Astrocyte (in vitro differentiated cells and primary cell): ENCODE measurements around the gene MAP2. TPM values are rescaled to one million over a fixed set of nuclear protein-coding genes. Genes with fewer than 3 reads are reported as not detected.

Source experiments
- DNase-seq: peaks from one replicate; pipeline ENCODE4 v3.0.0-alpha.2; 2010; ENCODE audit warnings: low read depth
- FAIRE-seq: peaks from 2 replicates; lab custom pipeline; 2011; peaks lifted over from hg19 to GRCh38; lab: Jason Lieb, UNC
- H2AFZ ChIP-seq: 2 replicates; pipeline ENCODE4 v1.6.0; 2012; ENCODE audit warnings: low read depth, low read length, inconsistent platforms
- H3K27ac ChIP-seq: 2 replicates; pipeline ENCODE4 v1.5.1; 2011; ENCODE audit warnings: low read depth, low read length, inconsistent platforms
- H3K27me3 ChIP-seq: 2 replicates; pipeline ENCODE4 v1.6.0; 2011; ENCODE audit warnings: low read length, inconsistent platforms; ENCODE audit not compliant: insufficient read depth
- H3K36me3 ChIP-seq: 2 replicates; pipeline ENCODE4 v1.5.1; 2011; ENCODE audit warnings: low read length, inconsistent platforms; ENCODE audit not compliant: insufficient read depth
- H3K4me1 ChIP-seq: 2 replicates; pipeline ENCODE4 v1.5.1; 2011; ENCODE audit warnings: low read length, inconsistent platforms; ENCODE audit not compliant: insufficient read depth
- H3K4me2 ChIP-seq: 2 replicates; pipeline ENCODE4 v1.6.0; 2012; ENCODE audit warnings: low read length, inconsistent platforms
- H3K4me3 ChIP-seq: 2 replicates; pipeline ENCODE4 v1.5.1; 2011; ENCODE audit warnings: low read depth, mild to moderate bottlenecking, low read length, inconsistent platforms; ENCODE audit not compliant: insufficient read depth
- H3K79me2 ChIP-seq: 2 replicates; pipeline ENCODE4 v1.6.0; 2012; ENCODE audit warnings: mild to moderate bottlenecking, low read length, inconsistent platforms; ENCODE audit not compliant: insufficient read depth
- H3K9ac ChIP-seq: 2 replicates; pipeline ENCODE4 v1.6.0; 2012; ENCODE audit warnings: mild to moderate bottlenecking, low read length, inconsistent platforms
- H3K9me3 ChIP-seq: 2 replicates; pipeline ENCODE4 v1.5.1; 2012; ENCODE audit warnings: low read depth, mild to moderate bottlenecking, low read length, inconsistent platforms; ENCODE audit not compliant: insufficient read depth
- H4K20me1 ChIP-seq: 2 replicates; pipeline ENCODE4 v1.6.0; 2012; ENCODE audit warnings: low read length, inconsistent platforms; ENCODE audit not compliant: insufficient read depth
- H3K27ac Mint-ChIP-seq: one replicate; pipeline ENCODE4 v1.8.0; 2021; ENCODE audit warnings: mild to moderate bottlenecking, mixed read lengths; ENCODE audit not compliant: unreplicated experiment
- H3K27me3 Mint-ChIP-seq: one replicate; pipeline ENCODE4 v1.8.0; 2021; ENCODE audit warnings: low read depth, mixed read lengths; ENCODE audit not compliant: unreplicated experiment
- H3K36me3 Mint-ChIP-seq: one replicate; pipeline ENCODE4 v1.8.0; 2021; ENCODE audit warnings: low read depth, mixed read lengths; ENCODE audit not compliant: unreplicated experiment
- H3K4me1 Mint-ChIP-seq: one replicate; pipeline ENCODE4 v1.8.0; 2021; ENCODE audit warnings: low read depth, mixed read lengths; ENCODE audit not compliant: unreplicated experiment
- H3K4me3 Mint-ChIP-seq: one replicate; pipeline ENCODE4 v1.8.0; 2021; ENCODE audit warnings: mild to moderate bottlenecking, moderate library complexity, mixed read lengths; ENCODE audit not compliant: unreplicated experiment
- H3K9me3 Mint-ChIP-seq: one replicate; pipeline ENCODE4 v1.8.0; 2021; ENCODE audit warnings: mild to moderate bottlenecking, mixed read lengths; ENCODE audit not compliant: unreplicated experiment
- EZH2 ChIP-seq: IDR thresholded peaks from 2 replicates; pipeline ENCODE4 v1.6.1; 2012; ENCODE audit warnings: mild to moderate bottlenecking, low read length, inconsistent platforms; ENCODE audit not compliant: insufficient read depth
- total RNA-seq: library from RNA; stranded (reverse); gene quantifications from 2 replicates; pipeline ENCODE4 v1.2.1, GENCODE V29; 2021
- TF ChIP-seq, protein P1 (sequence below): IDR thresholded peaks from 2 replicates; pipeline ENCODE4 v1.5.1; 2011; ENCODE audit warnings: low read depth, mild to moderate bottlenecking, inconsistent platforms, low read length, moderate library complexity; ENCODE audit not compliant: insufficient read depth

The MAP2 gene
- total RNA-seq, 1 donor from 2014 or later = 15.9 TPM

DNA sequence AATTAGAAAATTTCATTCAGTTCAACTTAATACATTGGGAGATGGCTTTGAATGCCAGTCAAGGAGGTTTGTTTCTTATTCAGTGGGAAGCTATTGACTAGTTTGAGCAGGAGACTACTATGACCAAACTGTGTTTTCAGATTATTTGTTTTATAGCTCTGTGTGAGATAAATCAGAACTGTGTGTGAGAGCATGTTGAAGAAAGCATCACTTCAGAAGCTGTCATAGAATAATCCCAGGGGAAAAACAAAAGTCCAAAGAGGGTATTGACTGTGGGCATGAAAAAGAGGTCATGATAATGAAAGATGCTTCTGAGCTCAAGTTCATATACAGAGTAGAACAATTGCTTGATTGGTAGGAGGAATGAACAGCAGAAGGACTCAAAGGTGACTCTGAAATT, 160.6 kb downstream of the MAP2 start:
- H4K20me1 ChIP-seq = no peaks in the 10 kb centered on the region
- H2AFZ ChIP-seq = no peak overlapping the region
- H3K9ac ChIP-seq = no peak overlapping the region
- Mint-ChIP-seq H3K4me1 (peaks cover 7% of the 10 kb centered on the region), H3K27me3 (no peaks in the 10 kb centered on the region), H3K27ac (no peak overlapping the region), H3K4me3 (no peak overlapping the region), H3K9me3 (no peaks in the 10 kb centered on the region), H3K36me3 (no peaks in the 10 kb centered on the region)
- no peaks in the 10 kb centered on the region for H3K9me3 ChIP-seq
- no peak overlapping the region for H3K4me2 ChIP-seq
- FAIRE-seq (no peak), DNase-seq (no peak)
- H3K27me3 ChIP-seq = no peaks in the 10 kb centered on the region
- H3K36me3 ChIP-seq = no peaks in the 10 kb centered on the region
- H3K4me3 ChIP-seq = no peak overlapping the region
- no peak overlapping the region for H3K27ac ChIP-seq
- TF ChIP-seq EZH2 = no peak
- TF ChIP-seq, protein P1, sequence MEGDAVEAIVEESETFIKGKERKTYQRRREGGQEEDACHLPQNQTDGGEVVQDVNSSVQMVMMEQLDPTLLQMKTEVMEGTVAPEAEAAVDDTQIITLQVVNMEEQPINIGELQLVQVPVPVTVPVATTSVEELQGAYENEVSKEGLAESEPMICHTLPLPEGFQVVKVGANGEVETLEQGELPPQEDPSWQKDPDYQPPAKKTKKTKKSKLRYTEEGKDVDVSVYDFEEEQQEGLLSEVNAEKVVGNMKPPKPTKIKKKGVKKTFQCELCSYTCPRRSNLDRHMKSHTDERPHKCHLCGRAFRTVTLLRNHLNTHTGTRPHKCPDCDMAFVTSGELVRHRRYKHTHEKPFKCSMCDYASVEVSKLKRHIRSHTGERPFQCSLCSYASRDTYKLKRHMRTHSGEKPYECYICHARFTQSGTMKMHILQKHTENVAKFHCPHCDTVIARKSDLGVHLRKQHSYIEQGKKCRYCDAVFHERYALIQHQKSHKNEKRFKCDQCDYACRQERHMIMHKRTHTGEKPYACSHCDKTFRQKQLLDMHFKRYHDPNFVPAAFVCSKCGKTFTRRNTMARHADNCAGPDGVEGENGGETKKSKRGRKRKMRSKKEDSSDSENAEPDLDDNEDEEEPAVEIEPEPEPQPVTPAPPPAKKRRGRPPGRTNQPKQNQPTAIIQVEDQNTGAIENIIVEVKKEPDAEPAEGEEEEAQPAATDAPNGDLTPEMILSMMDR = no peak
- no peaks in the 10 kb centered on the region for H3K4me1 ChIP-seq
- no peaks in the 10 kb centered on the region for H3K79me2 ChIP-seq

GRCh38 chr2:209584915-209585314, 161.1 kb downstream of the MAP2 start:
- no peak for FAIRE-seq

DNA sequence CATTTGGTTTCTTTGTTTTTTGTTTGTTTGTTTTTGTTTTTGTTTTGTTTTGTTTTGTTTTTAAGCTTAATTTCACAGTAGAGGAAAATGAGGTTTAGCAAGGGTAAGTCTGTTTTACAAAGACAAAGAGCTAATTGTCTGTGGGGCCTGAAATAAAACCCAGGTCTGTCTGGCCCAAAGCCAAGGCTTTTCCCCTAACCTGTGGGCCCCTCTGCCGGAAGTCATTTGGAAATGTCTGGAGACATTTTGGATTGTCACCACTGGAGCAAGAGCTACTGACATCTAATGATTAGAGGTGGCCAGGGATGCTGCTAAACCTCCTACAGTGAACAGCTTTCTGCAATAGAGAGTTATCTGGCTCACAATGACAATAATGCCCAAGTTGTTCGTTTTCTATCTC, 167.2 kb downstream of the MAP2 start:
- TF ChIP-seq EZH2 = no peak
- TF ChIP-seq, protein P1 = no peak
- no peak for FAIRE-seq
- H3K27me3 ChIP-seq = no peaks in the 10 kb centered on the region

More at GRCh38 chr2:209584915-209585314, 161.1 kb downstream of the MAP2 start:
- Mint-ChIP-seq H3K27me3 (no peaks in the 10 kb centered on the region), H3K36me3 (no peaks in the 10 kb centered on the region), H3K9me3 (no peaks in the 10 kb centered on the region), H3K4me1 (peaks cover 7% of the 10 kb centered on the region), H3K4me3 (no peak overlapping the region), H3K27ac (no peak overlapping the region)
- no peaks in the 10 kb centered on the region for H3K27me3 ChIP-seq
- no peak for DNase-seq
- no peak overlapping the region for H2AFZ ChIP-seq
- no peaks in the 10 kb centered on the region for H3K4me1 ChIP-seq
- TF ChIP-seq, protein P1 = no peak
- TF ChIP-seq EZH2 = no peak
- H3K9me3 ChIP-seq = no peaks in the 10 kb centered on the region
- H3K9ac ChIP-seq = no peak overlapping the region
- H4K20me1 ChIP-seq = no peaks in the 10 kb centered on the region
- no peak overlapping the region for H3K4me3 ChIP-seq
- no peaks in the 10 kb centered on the region for H3K79me2 ChIP-seq
- H3K36me3 ChIP-seq = no peaks in the 10 kb centered on the region
- no peak overlapping the region for H3K4me2 ChIP-seq
- no peak overlapping the region for H3K27ac ChIP-seq

More for the DNA sequence above, 167.2 kb downstream of the MAP2 start:
- Histone ChIP-seq H2AFZ (no peak overlapping the region), H3K9ac (no peak overlapping the region), H3K4me3 (no peak overlapping the region), H3K4me2 (no peak overlapping the region), H3K36me3 (no peaks in the 10 kb centered on the region), H4K20me1 (no peaks in the 10 kb centered on the region), H3K79me2 (no peaks in the 10 kb centered on the region), H3K4me1 (no peaks in the 10 kb centered on the region), H3K9me3 (no peaks in the 10 kb centered on the region), H3K27ac (no peak overlapping the region)
- Mint-ChIP-seq H3K9me3 (peaks cover 3% of the 10 kb centered on the region), H3K4me1 (peaks cover 7% of the 10 kb centered on the region), H3K27me3 (no peaks in the 10 kb centered on the region), H3K4me3 (no peak overlapping the region), H3K27ac (no peak overlapping the region), H3K36me3 (no peaks in the 10 kb centered on the region)
- DNase-seq = no peak
